Measurements from ENCODE around the gene CLMN.

DNA sequence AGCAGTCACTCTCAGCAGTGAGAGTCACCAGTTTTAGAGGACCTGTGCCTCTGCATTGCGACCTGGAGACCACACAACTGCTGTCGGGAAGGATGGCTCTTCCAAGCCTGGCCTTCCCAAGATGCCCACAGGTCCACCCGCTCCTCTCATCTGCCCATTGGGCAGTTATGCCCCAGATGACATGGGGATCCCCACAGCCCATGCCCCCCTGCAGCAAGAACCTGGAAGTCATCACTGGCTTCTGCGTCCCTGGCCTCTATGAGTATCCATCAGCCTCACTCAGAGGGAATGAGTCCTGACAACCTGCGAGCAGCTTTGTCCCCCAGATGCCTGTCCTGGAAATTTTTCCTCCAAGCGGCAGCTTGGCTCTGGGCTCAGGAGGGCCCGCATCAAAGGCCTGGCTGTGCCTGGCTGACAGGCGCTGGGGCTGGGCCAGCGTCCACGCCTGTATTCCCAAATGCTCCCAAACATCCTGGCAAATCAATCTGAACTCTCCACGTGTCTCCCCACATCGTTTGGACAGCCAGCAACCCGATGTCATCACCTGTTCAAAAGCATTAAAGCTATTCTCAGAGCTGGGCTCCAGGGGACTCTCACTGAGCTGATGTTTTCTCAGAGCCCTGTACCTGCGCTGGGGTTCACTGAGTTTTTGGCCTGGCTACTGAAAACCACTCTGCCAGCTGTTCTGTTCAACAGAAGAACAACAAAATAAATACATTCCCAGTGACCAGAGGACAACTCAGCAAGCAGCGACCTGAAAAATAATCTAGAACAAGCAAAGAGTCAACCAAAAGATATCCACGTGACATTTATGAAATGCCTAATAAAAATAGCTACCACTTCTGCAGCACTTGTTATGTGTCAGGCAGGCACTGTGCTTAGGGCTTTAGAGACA lies 57.8 kb downstream of the CLMN start:
- TF ChIP-seq EZH2 (IDR thresholded peaks at IDR 0.05) (no peak), POLR2AphosphoS5 (IDR thresholded peaks at IDR 0.05; ENCODE audit: borderline replicate concordance, low read depth, low read length) (no peak), FOXP2 (optimal IDR thresholded peaks at IDR 0.05; ENCODE audit: control extremely low read depth, extremely low read length, insufficient read depth) (no peak)
